Endodermal cell (in vitro differentiated cells): ENCODE data around the gene TEKTIP1. TPM values are rescaled to one million over a fixed set of nuclear protein-coding genes. Genes with fewer than 3 reads are reported as not detected.

Experiments used
- DNase-seq: peaks from one replicate; pipeline ENCODE4 v3.0.0-alpha.2; 2017
- H3K27ac ChIP-seq: 2 replicates; pipeline ENCODE4 v1.5.1; 2013; ENCODE audit warnings: mild to moderate bottlenecking, low read depth, low read length, moderate library complexity
- H3K27me3 ChIP-seq: 2 replicates; pipeline ENCODE4 v1.6.1; 2013; ENCODE audit warnings: mild to moderate bottlenecking, low read length, moderate library complexity; ENCODE audit not compliant: insufficient read depth, control insufficient read depth, poor library complexity, severe bottlenecking
- H3K36me3 ChIP-seq: 2 replicates; pipeline ENCODE4 v1.7.0; 2013; ENCODE audit warnings: mild to moderate bottlenecking, low read length, moderate library complexity; ENCODE audit not compliant: control insufficient read depth, insufficient read depth
- H3K4me1 ChIP-seq: one replicate; pipeline ENCODE4 v1.7.0; 2013; ENCODE audit warnings: low read length; ENCODE audit not compliant: control insufficient read depth, insufficient read depth
- H3K4me3 ChIP-seq: 2 replicates; pipeline ENCODE4 v1.5.1; 2013; ENCODE audit warnings: mild to moderate bottlenecking, low read length, moderate library complexity
- H3K9ac ChIP-seq: 2 replicates; pipeline ENCODE4 v1.6.1; 2013; ENCODE audit warnings: mild to moderate bottlenecking, low read length, moderate library complexity; ENCODE audit not compliant: poor library complexity, severe bottlenecking; ENCODE audit errors: extremely low read depth
- H3K9me3 ChIP-seq: 2 replicates; pipeline ENCODE4 v1.6.1; 2013; ENCODE audit warnings: mild to moderate bottlenecking, low read length, moderate library complexity; ENCODE audit not compliant: control insufficient read depth
- H3K27ac Mint-ChIP-seq: 2 replicates; pipeline ENCODE4 v1.8.0; 2020; ENCODE audit warnings: mixed read lengths
- H3K27me3 Mint-ChIP-seq: 2 replicates; pipeline ENCODE4 v1.8.0; 2021; ENCODE audit warnings: mild to moderate bottlenecking, mixed read lengths; ENCODE audit not compliant: insufficient read depth
- H3K36me3 Mint-ChIP-seq: 2 replicates; pipeline ENCODE4 v1.8.0; 2020; ENCODE audit warnings: low read depth, mixed read lengths
- H3K4me1 Mint-ChIP-seq: 2 replicates; pipeline ENCODE4 v1.8.0; 2020; ENCODE audit warnings: mixed read lengths
- H3K4me3 Mint-ChIP-seq: 2 replicates; pipeline ENCODE4 v1.8.0; 2020; ENCODE audit warnings: mild to moderate bottlenecking, moderate library complexity, mixed read lengths
- H3K9me3 Mint-ChIP-seq: 2 replicates; pipeline ENCODE4 v1.8.0; 2020; ENCODE audit warnings: mild to moderate bottlenecking, mixed read lengths
- CTCF ChIP-seq: fragments of 200-600 bp; sonication (generic); conservative IDR thresholded peaks from 2 replicates; pipeline ENCODE4 v1.5.0; 2021; ENCODE audit warnings: antibody characterized with exemption, mild to moderate bottlenecking
- WGBS, 2 experiments: methylation state at CpG; one replicate each; pipeline versions ENCODE4 v1.1.5 to v1.1.7; 2013; ENCODE audit warnings: missing lambda C conversion rate in 2 of 2, mixed read lengths in 1 of 2; ENCODE audit not compliant: insufficient coverage in 1 of 2, insufficient read length in 1 of 2; 5-methylcytosine and 5-hydroxymethylcytosine counted together
- total RNA-seq, 2 donors: library from RNA; stranded (reverse); fragmentation: NEBNext Ultra II Directional in 1 of 2; extraction: Animal tissue kit (Norgen Biotek cat#: 25700) in 1 of 2; gene quantifications; 2 replicates in 1 of 2; 3 replicates in 1 of 2; pipeline ENCODE4 v1.2.1, GENCODE V29; 2021

Gene TEKTIP1
- total RNA-seq, 2 donors from 2014 or later = 4.6 to 5.7 TPM

GRCh38 chr19:3511506-3512251, 27.3 kb upstream of the TEKTIP1 start:
- no peak for DNase-seq
- no peak overlapping the region for H3K9ac ChIP-seq
- no peak overlapping the region for H3K27ac Mint-ChIP-seq

GRCh38 chr19:3512562-3513228, 26.3 kb upstream of the TEKTIP1 start:
- Mint-ChIP-seq H3K9me3 (no peaks in the 10 kb centered on the region), H3K4me3 (no peak overlapping the region), H3K36me3 (peaks cover 12% of the 10 kb centered on the region), H3K27me3 (no peaks in the 10 kb centered on the region), H3K4me1 (peaks cover 2% of the 10 kb centered on the region), H3K27ac (no peak overlapping the region)
- no peak for DNase-seq
- WGBS, 2 experiments = 91 to 95% methylated on average over 13 to 17 of the region's 17 CpGs
- H3K36me3 ChIP-seq = peaks cover 35% of the 10 kb centered on the region
- H3K27me3 ChIP-seq = no peaks in the 10 kb centered on the region
- H3K27ac ChIP-seq = no peak overlapping the region
- no peaks in the 10 kb centered on the region for H3K9me3 ChIP-seq
- no peak overlapping the region for H3K9ac ChIP-seq
- no peak for TF ChIP-seq CTCF
- H3K4me3 ChIP-seq = no peak overlapping the region
- no peaks in the 10 kb centered on the region for H3K4me1 ChIP-seq

More at GRCh38 chr19:3511506-3512251, 27.3 kb upstream of the TEKTIP1 start:
- WGBS, 2 experiments = 92 to 99% methylated on average over 22 to 26 of the region's 26 CpGs
- no peak for TF ChIP-seq CTCF
- no peaks in the 10 kb centered on the region for H3K9me3 Mint-ChIP-seq
- Histone ChIP-seq H3K27me3 (no peaks in the 10 kb centered on the region), H3K9me3 (no peaks in the 10 kb centered on the region), H3K4me3 (no peak overlapping the region), H3K27ac (no peak overlapping the region), H3K4me1 (no peaks in the 10 kb centered on the region), H3K36me3 (peaks cover 35% of the 10 kb centered on the region)
- no peaks in the 10 kb centered on the region for H3K27me3 Mint-ChIP-seq
- H3K4me3 Mint-ChIP-seq = no peak overlapping the region
- peaks cover 12% of the 10 kb centered on the region for H3K36me3 Mint-ChIP-seq
- peaks cover 8% of the 10 kb centered on the region for H3K4me1 Mint-ChIP-seq

- Mint-ChIP-seq H3K27ac (no peak overlapping the region), H3K27me3 (no peaks in the 10 kb centered on the region), H3K4me1 (peaks cover 4% of the 10 kb centered on the region), H3K36me3 (peaks cover 13% of the 10 kb centered on the region), H3K4me3 (no peak overlapping the region), H3K9me3 (no peaks in the 10 kb centered on the region)
- Histone ChIP-seq H3K9me3 (no peaks in the 10 kb centered on the region), H3K27ac (no peak overlapping the region), H3K4me1 (no peaks in the 10 kb centered on the region), H3K27me3 (no peaks in the 10 kb centered on the region), H3K36me3 (peaks cover 34% of the 10 kb centered on the region), H3K4me3 (no peak overlapping the region), H3K9ac (no peak overlapping the region)
- 94 to 95% methylated on average over 18 to 23 of the region's 23 CpGs for WGBS, 2 experiments
- peak; percentile 21 for TF ChIP-seq CTCF
- DNase-seq = no peak
Observed at GRCh38 chr19:3513229-3514140, 25.5 kb upstream of the TEKTIP1 start.
